Fibroblast of lung (primary cell): ENCODE measurements around the gene SIPA1L3. TPM values are rescaled to one million over a fixed set of nuclear protein-coding genes. Genes with fewer than 3 reads are reported as not detected.

Experiments
- DNase-seq, 2 donors: peaks; one replicate each; pipeline versions ENCODE4 v3.0.0 to v3.0.0-alpha.2; 2010; ENCODE audit warnings: low read depth in 2 of 2
- H2AFZ ChIP-seq: 2 replicates; pipeline ENCODE4 v1.5.1; 2012; ENCODE audit warnings: low read length, control low read depth, inconsistent platforms
- H3K27ac ChIP-seq: 2 replicates; pipeline ENCODE4 v1.5.1; 2011; ENCODE audit warnings: low read length, control low read depth; ENCODE audit not compliant: insufficient read depth
- H3K27me3 ChIP-seq: 2 replicates; pipeline ENCODE4 v1.5.1; 2011; ENCODE audit warnings: mild to moderate bottlenecking, low read length; ENCODE audit not compliant: control insufficient read depth, insufficient read depth
- H3K36me3 ChIP-seq: 2 replicates; pipeline ENCODE4 v1.5.1; 2011; ENCODE audit warnings: low read length; ENCODE audit not compliant: control insufficient read depth, insufficient read depth
- H3K4me1 ChIP-seq: 2 replicates; pipeline ENCODE4 v1.5.1; 2011; ENCODE audit warnings: low read length; ENCODE audit not compliant: control insufficient read depth, insufficient read depth; ENCODE audit errors: extremely low read depth
- H3K4me2 ChIP-seq: 2 replicates; pipeline ENCODE4 v1.5.1; 2011; ENCODE audit warnings: low read length, control low read depth; ENCODE audit not compliant: insufficient read depth; ENCODE audit errors: extremely low read depth
- H3K4me3 ChIP-seq, 4 experiments: fragments of 200-600 bp in 1 of 4; sonication (generic) in 1 of 4; replicated peaks in 1 of 4; 2 replicates each; pipeline ENCODE4 v1.5.1; 2011 to 2016; ENCODE audit warnings: low read length in 4 of 4, low read depth in 3 of 4, mild to moderate bottlenecking in 3 of 4, control low read depth in 2 of 4, inconsistent platforms in 1 of 4, mixed read lengths in 1 of 4; ENCODE audit not compliant: insufficient read depth in 1 of 4; ENCODE audit errors: control extremely low read depth in 1 of 4
- H3K79me2 ChIP-seq: 2 replicates; pipeline ENCODE4 v1.5.1; 2012; ENCODE audit warnings: mild to moderate bottlenecking, low read length, inconsistent platforms; ENCODE audit not compliant: control insufficient read depth, insufficient read depth
- H3K9ac ChIP-seq: 2 replicates; pipeline ENCODE4 v1.5.1; 2011; ENCODE audit warnings: mild to moderate bottlenecking, low read length, control low read depth; ENCODE audit not compliant: insufficient read depth
- H3K9me3 ChIP-seq: 2 replicates; pipeline ENCODE4 v1.5.1; 2012; ENCODE audit warnings: low read depth, low read length; ENCODE audit not compliant: control insufficient read depth, insufficient read depth
- H4K20me1 ChIP-seq: 2 replicates; pipeline ENCODE4 v1.5.1; 2011; ENCODE audit warnings: low read length; ENCODE audit not compliant: control insufficient read depth, insufficient read depth; ENCODE audit errors: extremely low read depth
- CTCF ChIP-seq, 2 donors: IDR thresholded peaks in 1 of 2; conservative IDR thresholded peaks in 1 of 2; 1 replicate in 1 of 2; 2 replicates in 1 of 2; pipeline ENCODE4 v1.5.1; 2011 to 2012; ENCODE audit warnings: low read length in 2 of 2, control low read depth in 1 of 2, inconsistent platforms in 1 of 2, low read depth in 1 of 2, mild to moderate bottlenecking in 1 of 2
- EZH2 ChIP-seq: IDR thresholded peaks from 2 replicates; pipeline ENCODE4 v1.5.1; 2012; ENCODE audit warnings: low read length, control low read depth, mild to moderate bottlenecking; ENCODE audit errors: missing control alignments
- polyA plus RNA-seq, 2 donors: library from polyadenylated mRNA; depleted of rRNA in 1 of 2; stranded (reverse) in 1 of 2; unstranded in 1 of 2; fragments of >200 nt; gene quantifications; 2 replicates each; pipeline ENCODE4 v1.2.1, GENCODE V29; 2011 to 2012; ENCODE audit warnings: missing spikeins in 1 of 2
- total RNA-seq: library from RNA; depleted of rRNA; stranded (reverse); fragments of >200 nt; gene quantifications from 2 replicates; pipeline ENCODE4 v1.2.1, GENCODE V29; 2014

Gene SIPA1L3
- total and polyA plus RNA-seq, 2 donors (not counting 1 experiment from before 2014, with no cell fraction given), result 3.7 to 10.1 TPM

- TF ChIP-seq EZH2 (no peak), CTCF (conservative IDR thresholded peaks at IDR 0.05 in 1 of 2, IDR thresholded peaks at IDR 0.05 in 1 of 2; ENCODE audit: low read depth in 1 of 2, low read length in 2 of 2) (peak in 1 of 2 donors; percentile 14)
- no peaks in the 10 kb centered on the region for H3K4me1 ChIP-seq
- no peak for DNase-seq
- H3K36me3 ChIP-seq, result no peaks in the 10 kb centered on the region
- no peaks in the 10 kb centered on the region for H3K79me2 ChIP-seq
- no peaks in the 10 kb centered on the region for H3K27me3 ChIP-seq
- H4K20me1 ChIP-seq, result no peaks in the 10 kb centered on the region
- H3K4me3 ChIP-seq, result no peak overlapping the region
- no peak overlapping the region for H3K9ac ChIP-seq
- H3K9me3 ChIP-seq, result no peaks in the 10 kb centered on the region
- no peak overlapping the region for H3K4me2 ChIP-seq
- H3K27ac ChIP-seq, result no peak overlapping the region
- no peak overlapping the region for H2AFZ ChIP-seq
Measured at GRCh38 chr19:38055655-38056521, 148.9 kb downstream of the SIPA1L3 start.

DNA sequence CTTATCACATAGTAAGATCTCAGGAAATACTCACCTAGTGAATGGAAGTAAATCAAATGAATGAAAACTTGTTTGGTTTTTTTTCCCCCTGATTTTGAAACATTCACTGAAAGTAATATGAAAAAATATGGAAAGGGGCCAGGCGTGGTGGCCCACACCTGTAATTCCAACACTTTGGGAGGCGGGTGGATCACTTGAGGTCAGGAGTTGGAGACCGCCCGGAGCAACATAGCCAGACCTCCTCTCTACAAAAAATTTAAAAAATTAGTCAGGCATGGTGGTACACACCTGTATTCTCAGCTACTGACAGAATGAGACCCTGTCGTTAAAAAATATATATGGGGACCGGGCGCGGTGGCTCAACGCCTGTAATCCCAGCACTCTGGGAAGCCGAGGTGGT is 149.6 kb downstream of the SIPA1L3 start:
- Histone ChIP-seq H3K36me3 (no peaks in the 10 kb centered on the region), H3K4me3 (no peak overlapping the region), H4K20me1 (no peaks in the 10 kb centered on the region), H3K79me2 (no peaks in the 10 kb centered on the region), H3K4me1 (peaks cover 2% of the 10 kb centered on the region), H3K9me3 (no peaks in the 10 kb centered on the region), H2AFZ (no peak overlapping the region), H3K27me3 (no peaks in the 10 kb centered on the region), H3K4me2 (no peak overlapping the region), H3K27ac (no peak overlapping the region), H3K9ac (no peak overlapping the region)
- TF ChIP-seq EZH2 (no peak), CTCF (conservative IDR thresholded peaks at IDR 0.05 in 1 of 2, IDR thresholded peaks at IDR 0.05 in 1 of 2; ENCODE audit: low read depth in 1 of 2, low read length in 2 of 2) (no peak)
- DNase-seq, result no peak

- no peak overlapping the region for H3K4me3 ChIP-seq
- H3K4me2 ChIP-seq, result no peak overlapping the region
- H4K20me1 ChIP-seq, result no peaks in the 10 kb centered on the region
- H3K27ac ChIP-seq, result no peak overlapping the region
- no peaks in the 10 kb centered on the region for H3K36me3 ChIP-seq
- no peak for TF ChIP-seq EZH2
- TF ChIP-seq CTCF (conservative IDR thresholded peaks at IDR 0.05 in 1 of 2, IDR thresholded peaks at IDR 0.05 in 1 of 2; ENCODE audit: low read depth in 1 of 2, low read length in 2 of 2), result no peak
- H3K27me3 ChIP-seq, result no peaks in the 10 kb centered on the region
- H3K79me2 ChIP-seq, result peaks cover 2% of the 10 kb centered on the region
- no peak overlapping the region for H3K9ac ChIP-seq
- H2AFZ ChIP-seq, result no peak overlapping the region
- DNase-seq, result no peak
- H3K9me3 ChIP-seq, result no peaks in the 10 kb centered on the region
- peaks cover 4% of the 10 kb centered on the region for H3K4me1 ChIP-seq
Measured at GRCh38 chr19:38057959-38058690, 151.1 kb downstream of the SIPA1L3 start.
